ENCODE data around the gene FOXRED2.

The FOXRED2 gene

DNA sequence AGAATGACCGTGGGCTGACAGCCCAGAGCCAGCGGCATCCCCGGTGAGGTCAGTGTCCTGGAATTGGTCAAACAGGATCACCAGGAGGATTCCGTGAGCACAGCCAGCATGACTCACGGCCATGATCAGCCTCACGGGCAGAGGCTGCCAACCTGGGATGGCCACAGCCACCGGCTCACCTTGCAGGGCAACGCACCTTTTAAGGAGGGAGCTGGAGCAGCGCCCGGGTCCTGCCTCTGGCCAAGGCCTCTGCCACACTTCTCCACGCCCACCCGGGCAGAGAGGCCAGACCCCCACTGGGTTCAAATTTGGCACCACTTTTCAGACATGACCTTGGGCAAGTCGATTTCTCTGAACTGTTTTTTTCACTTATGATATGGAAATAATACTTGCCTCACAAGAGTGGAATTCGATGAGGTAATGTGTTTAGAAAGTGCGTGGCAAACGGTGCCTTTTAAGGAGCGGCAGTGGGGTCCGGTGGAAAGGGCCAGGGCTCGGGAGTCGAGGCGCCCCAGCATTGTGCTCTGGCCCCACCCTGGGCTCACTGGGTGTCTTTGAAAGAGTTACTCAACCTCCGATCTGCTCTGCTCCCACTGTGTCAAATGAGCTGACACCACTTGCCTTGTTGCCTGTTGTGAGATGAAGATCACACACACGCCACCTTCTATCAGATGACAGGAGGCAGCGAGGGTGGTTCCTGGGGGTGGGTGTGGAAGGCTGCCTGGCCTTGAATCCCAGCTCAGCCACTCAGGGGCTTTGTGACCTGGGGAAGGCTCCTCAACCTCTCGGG, 41.4 kb downstream of the FOXRED2 start:
- no peak overlapping the region for H3K4me3 ChIP-seq (ENCODE audit: control insufficient read depth, low read depth, low read length)
- peak; percentile 85 for DNase-seq (ENCODE audit: low read depth)
- TF ChIP-seq, protein P1, sequence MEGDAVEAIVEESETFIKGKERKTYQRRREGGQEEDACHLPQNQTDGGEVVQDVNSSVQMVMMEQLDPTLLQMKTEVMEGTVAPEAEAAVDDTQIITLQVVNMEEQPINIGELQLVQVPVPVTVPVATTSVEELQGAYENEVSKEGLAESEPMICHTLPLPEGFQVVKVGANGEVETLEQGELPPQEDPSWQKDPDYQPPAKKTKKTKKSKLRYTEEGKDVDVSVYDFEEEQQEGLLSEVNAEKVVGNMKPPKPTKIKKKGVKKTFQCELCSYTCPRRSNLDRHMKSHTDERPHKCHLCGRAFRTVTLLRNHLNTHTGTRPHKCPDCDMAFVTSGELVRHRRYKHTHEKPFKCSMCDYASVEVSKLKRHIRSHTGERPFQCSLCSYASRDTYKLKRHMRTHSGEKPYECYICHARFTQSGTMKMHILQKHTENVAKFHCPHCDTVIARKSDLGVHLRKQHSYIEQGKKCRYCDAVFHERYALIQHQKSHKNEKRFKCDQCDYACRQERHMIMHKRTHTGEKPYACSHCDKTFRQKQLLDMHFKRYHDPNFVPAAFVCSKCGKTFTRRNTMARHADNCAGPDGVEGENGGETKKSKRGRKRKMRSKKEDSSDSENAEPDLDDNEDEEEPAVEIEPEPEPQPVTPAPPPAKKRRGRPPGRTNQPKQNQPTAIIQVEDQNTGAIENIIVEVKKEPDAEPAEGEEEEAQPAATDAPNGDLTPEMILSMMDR (conservative IDR thresholded peaks at IDR 0.05; ENCODE audit: control insufficient read depth, insufficient read depth, low read depth, low read length): no peak

DNA sequence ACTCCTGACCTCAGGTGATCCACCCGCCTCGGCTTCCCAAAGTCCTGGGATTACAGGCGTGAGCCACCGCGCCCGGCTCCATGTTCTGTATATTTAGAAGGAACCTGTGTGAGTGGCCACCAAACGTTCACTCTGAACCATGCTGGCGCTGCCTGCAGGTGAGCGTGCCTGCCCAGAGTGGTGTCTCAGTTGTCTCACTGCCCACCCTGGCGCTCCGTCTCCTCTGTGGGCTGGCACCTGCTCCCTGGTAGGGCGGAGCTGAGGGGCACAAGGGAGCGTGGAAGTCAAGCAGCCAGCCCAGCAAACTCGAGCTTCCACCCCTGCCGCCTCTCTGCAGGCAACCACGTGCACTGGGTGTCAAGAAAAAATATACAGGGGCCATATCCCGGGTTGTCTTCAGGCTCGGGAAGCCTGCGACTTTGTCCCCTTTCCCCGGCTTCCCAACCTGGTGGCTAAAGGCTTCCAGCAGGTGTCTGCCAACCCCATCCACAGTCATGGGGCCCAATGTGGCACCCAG, 42.1 kb downstream of the FOXRED2 start:
- no peak overlapping the region for H3K4me3 ChIP-seq (ENCODE audit: control insufficient read depth, low read depth, low read length)
- no peak for DNase-seq (ENCODE audit: low read depth)
- TF ChIP-seq, protein P1 (conservative IDR thresholded peaks at IDR 0.05; ENCODE audit: control insufficient read depth, insufficient read depth, low read depth, low read length): no peak

DNA sequence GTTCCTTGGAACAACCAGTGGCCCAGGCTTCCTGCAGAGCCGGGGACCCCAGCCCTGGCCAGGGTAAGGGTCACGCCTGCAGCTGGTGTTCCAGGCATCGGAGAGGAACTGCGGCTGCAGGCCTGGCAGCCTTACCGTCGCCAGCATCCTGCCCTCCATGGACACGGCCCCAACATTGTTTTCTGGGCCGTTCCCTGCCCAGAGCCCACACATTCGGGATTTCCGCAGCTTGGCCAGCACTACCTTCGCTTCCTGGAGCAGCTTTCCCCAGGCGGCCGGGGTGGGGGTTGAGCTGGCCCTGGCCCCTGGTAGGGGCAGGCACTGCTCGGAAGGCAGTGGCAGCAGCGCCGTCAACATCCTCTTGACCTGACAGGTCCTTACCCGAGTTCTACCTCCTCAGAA, 43.1 kb downstream of the FOXRED2 start:
- DNase-seq (ENCODE audit: low read depth): no peak
- H3K4me3 ChIP-seq (ENCODE audit: control insufficient read depth, low read depth, low read length): no peak overlapping the region
- TF ChIP-seq, protein P1 (conservative IDR thresholded peaks at IDR 0.05; ENCODE audit: control insufficient read depth, insufficient read depth, low read depth, low read length): no peak

DNA sequence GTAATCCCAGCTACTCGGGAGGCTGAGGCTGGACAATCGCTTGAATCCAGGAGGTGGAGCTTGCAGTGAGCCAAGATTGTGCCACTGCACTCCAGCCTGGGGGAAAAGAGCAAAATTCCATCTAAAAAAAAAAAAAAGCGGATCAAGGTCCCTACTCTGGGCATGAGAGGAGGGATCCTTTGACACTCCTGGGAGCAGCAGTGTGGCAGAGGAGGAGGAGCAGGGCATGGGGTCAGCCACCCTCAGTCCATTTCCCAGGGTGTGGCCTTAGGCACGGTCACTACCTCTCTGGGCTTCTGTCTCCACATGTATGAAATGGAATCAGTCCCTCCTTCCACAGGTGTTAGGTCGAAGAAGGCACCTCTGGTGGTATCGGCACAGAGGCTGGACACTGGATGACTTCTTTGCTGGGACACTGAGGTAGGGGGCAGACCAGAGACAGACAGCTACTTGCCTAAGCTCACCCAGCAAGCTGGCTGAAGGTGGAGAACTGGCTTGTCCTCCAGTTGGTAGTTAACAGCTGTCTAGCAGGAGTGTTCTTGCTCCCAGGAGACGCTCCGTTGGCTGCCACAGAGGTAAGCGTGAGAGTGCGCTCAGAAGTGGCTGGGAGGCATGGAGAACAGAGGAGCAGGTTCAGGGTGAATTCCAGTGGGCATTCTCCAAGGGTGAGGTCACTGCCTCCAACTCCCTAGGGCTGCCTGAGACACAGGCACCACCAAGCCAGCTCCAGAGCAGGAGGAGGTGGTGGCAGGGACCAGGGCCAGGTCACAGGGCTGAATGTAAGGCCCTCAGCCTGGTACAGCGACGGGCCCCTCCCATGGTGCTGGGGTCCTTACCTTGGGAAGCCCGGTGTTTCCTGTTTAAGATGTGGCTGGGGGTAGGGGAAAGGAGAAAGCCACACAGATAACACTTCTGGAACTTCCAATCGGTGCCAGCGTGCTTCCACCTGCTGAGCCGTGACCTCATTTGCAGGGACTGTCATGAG, 44.9 kb downstream of the FOXRED2 start:
- DNase-seq (ENCODE audit: low read depth): peak; percentile 58
- H3K4me3 ChIP-seq (ENCODE audit: control insufficient read depth, low read depth, low read length): no peak overlapping the region
- TF ChIP-seq, protein P1 (conservative IDR thresholded peaks at IDR 0.05; ENCODE audit: control insufficient read depth, insufficient read depth, low read depth, low read length): no peak

- H3K4me3 ChIP-seq (ENCODE audit: control insufficient read depth, low read depth, low read length): no peak overlapping the region
- TF ChIP-seq, protein P1 (conservative IDR thresholded peaks at IDR 0.05; ENCODE audit: control insufficient read depth, insufficient read depth, low read depth, low read length): no peak
- no peak for DNase-seq (ENCODE audit: low read depth)
Observed at GRCh38 chr22:36460202-36460601, 46.6 kb downstream of the FOXRED2 start.

- DNase-seq (ENCODE audit: low read depth): peak; percentile 60
- TF ChIP-seq, protein P1 (conservative IDR thresholded peaks at IDR 0.05; ENCODE audit: control insufficient read depth, insufficient read depth, low read depth, low read length): no peak
- H3K4me3 ChIP-seq (ENCODE audit: control insufficient read depth, low read depth, low read length): no peak overlapping the region
Observed at GRCh38 chr22:36457688-36458450, 49.0 kb downstream of the FOXRED2 start.

Data from fibroblast of mammary gland (primary cell).